ENCODE measurements around the gene APOA4. TPM values are rescaled to one million over a fixed set of nuclear protein-coding genes. Genes with fewer than 3 reads are reported as not detected.

APOA4 gene
- polyA plus RNA-seq, 2 of the 4 experiments (the other 2 are of a cell fraction): not detected

DNA sequence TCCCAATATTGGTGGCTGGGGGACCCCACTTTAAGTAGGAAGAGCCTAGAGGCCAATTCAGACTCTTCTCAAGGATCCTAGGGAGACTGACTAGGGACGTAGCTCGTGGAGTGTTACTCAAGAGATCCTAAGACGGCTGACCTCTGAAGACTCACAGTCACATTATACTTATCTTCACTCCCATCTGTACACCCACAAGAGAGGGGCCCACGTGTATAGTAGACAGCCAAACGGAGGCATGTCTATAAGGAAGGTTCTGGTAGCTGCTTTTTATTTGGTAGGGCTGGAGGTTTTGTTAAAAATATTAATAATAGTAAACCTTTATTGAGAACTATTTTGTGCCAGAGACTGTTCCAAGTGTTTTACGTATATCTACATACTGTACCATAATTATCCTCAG is 37.2 kb upstream of the APOA4 start:
- CTCF ChIA-PET: interaction anchor here (1.0 to 1.4 kb wide), 3 partner anchors 23 to 69 kb away, joined by 4 to 5 read pairs (median 4); partner anchors contain the start of gene APOA5
- no peak overlapping the region for H3K27ac ChIP-seq
- H3K4me2 ChIP-seq: no peak overlapping the region
- H3K9me3 ChIP-seq: no peaks in the 10 kb centered on the region
- TF ChIP-seq POLR2A (IDR thresholded peaks at IDR 0.05; ENCODE audit: low read length): no peak
- no peak for TF ChIP-seq ESRRA (IDR thresholded peaks at IDR 0.05; ENCODE audit: borderline replicate concordance, low read length)
- no peak for TF ChIP-seq CBX2 (IDR thresholded peaks at IDR 0.05; ENCODE audit: borderline replicate concordance, low read depth)
- no peak for TF ChIP-seq KDM1A (IDR thresholded peaks at IDR 0.05; ENCODE audit: low read depth)
- no peak for TF ChIP-seq ZC3H11A (IDR thresholded peaks at IDR 0.05)
- TF ChIP-seq, protein P1, sequence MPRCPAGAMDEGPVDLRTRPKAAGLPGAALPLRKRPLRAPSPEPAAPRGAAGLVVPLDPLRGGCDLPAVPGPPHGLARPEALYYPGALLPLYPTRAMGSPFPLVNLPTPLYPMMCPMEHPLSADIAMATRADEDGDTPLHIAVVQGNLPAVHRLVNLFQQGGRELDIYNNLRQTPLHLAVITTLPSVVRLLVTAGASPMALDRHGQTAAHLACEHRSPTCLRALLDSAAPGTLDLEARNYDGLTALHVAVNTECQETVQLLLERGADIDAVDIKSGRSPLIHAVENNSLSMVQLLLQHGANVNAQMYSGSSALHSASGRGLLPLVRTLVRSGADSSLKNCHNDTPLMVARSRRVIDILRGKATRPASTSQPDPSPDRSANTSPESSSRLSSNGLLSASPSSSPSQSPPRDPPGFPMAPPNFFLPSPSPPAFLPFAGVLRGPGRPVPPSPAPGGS (IDR thresholded peaks at IDR 0.05): no peak
- no peak for TF ChIP-seq HES2 (IDR thresholded peaks at IDR 0.05)
- TF ChIP-seq EP300 (IDR thresholded peaks at IDR 0.05): no peak
- TF ChIP-seq SREBF2 (IDR thresholded peaks at IDR 0.05): no peak
- no peak for TF ChIP-seq FOSL2 (IDR thresholded peaks at IDR 0.05)
- no peak for TF ChIP-seq FOSL2 (CRISPR knock-in tag; IDR thresholded peaks at IDR 0.05)
- TF ChIP-seq PHF8 (IDR thresholded peaks at IDR 0.05; ENCODE audit: borderline replicate concordance, low read depth): no peak
- no peak for TF ChIP-seq NPAS2 (CRISPR knock-in tag; IDR thresholded peaks at IDR 0.05; ENCODE audit: borderline replicate concordance)
- TF ChIP-seq RAD21 (conservative IDR thresholded peaks at IDR 0.05 in 1 of 2, IDR thresholded peaks at IDR 0.05 in 1 of 2): no peak
- no peak for TF ChIP-seq ZNF302 (CRISPR knock-in tag; IDR thresholded peaks at IDR 0.05)
- TF ChIP-seq RCOR1 (IDR thresholded peaks at IDR 0.05; ENCODE audit: low read depth, low read length): no peak
- TF ChIP-seq, protein P2, sequence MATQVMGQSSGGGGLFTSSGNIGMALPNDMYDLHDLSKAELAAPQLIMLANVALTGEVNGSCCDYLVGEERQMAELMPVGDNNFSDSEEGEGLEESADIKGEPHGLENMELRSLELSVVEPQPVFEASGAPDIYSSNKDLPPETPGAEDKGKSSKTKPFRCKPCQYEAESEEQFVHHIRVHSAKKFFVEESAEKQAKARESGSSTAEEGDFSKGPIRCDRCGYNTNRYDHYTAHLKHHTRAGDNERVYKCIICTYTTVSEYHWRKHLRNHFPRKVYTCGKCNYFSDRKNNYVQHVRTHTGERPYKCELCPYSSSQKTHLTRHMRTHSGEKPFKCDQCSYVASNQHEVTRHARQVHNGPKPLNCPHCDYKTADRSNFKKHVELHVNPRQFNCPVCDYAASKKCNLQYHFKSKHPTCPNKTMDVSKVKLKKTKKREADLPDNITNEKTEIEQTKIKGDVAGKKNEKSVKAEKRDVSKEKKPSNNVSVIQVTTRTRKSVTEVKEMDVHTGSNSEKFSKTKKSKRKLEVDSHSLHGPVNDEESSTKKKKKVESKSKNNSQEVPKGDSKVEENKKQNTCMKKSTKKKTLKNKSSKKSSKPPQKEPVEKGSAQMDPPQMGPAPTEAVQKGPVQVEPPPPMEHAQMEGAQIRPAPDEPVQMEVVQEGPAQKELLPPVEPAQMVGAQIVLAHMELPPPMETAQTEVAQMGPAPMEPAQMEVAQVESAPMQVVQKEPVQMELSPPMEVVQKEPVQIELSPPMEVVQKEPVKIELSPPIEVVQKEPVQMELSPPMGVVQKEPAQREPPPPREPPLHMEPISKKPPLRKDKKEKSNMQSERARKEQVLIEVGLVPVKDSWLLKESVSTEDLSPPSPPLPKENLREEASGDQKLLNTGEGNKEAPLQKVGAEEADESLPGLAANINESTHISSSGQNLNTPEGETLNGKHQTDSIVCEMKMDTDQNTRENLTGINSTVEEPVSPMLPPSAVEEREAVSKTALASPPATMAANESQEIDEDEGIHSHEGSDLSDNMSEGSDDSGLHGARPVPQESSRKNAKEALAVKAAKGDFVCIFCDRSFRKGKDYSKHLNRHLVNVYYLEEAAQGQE (IDR thresholded peaks at IDR 0.05): no peak
- TF ChIP-seq EHF (CRISPR knock-in tag; IDR thresholded peaks at IDR 0.05): no peak
- no peak for TF ChIP-seq CEBPB (IDR thresholded peaks at IDR 0.05)
- POLR2A ChIA-PET: no interaction called here
- H3K4me3 ChIP-seq: no peak overlapping the region
- H3K4me1 ChIP-seq: no peaks in the 10 kb centered on the region
- WGBS (ENCODE audit: missing lambda C conversion rate): 93% methylated on average over 6 of the region's 6 CpGs
- DNase-seq (ENCODE audit: low read depth in 1 of 2, low spot score in 1 of 2) (no peak), ATAC-seq (no peak), FAIRE-seq (no peak)

- FAIRE-seq (no peak), DNase-seq (ENCODE audit: low read depth in 1 of 2, low spot score in 1 of 2) (no peak), ATAC-seq (no peak; a peak in 1 of 6 replicates)
- no peak overlapping the region for H3K4me2 ChIP-seq
- POLR2A ChIA-PET: no interaction called here
- TF ChIP-seq RCOR1 (IDR thresholded peaks at IDR 0.05; ENCODE audit: low read depth, low read length) (no peak), NR3C1 (IDR thresholded peaks at IDR 0.05) (no peak), ESRRA (IDR thresholded peaks at IDR 0.05; ENCODE audit: borderline replicate concordance, low read length) (no peak), HOXA7 (CRISPR knock-in tag; IDR thresholded peaks at IDR 0.05) (no peak), MAZ (IDR thresholded peaks at IDR 0.05; ENCODE audit: borderline replicate concordance, low read depth, low read length) (no peak), TFCP2L1 (CRISPR knock-in tag; IDR thresholded peaks at IDR 0.05) (no peak), RNF2 (IDR thresholded peaks at IDR 0.05; ENCODE audit: borderline replicate concordance, low read depth) (no peak), FOSL2 (IDR thresholded peaks at IDR 0.05) (no peak), FOSL2 (CRISPR knock-in tag; IDR thresholded peaks at IDR 0.05) (no peak), HDAC2 (IDR thresholded peaks at IDR 0.05) (no peak), RAD21 (conservative IDR thresholded peaks at IDR 0.05 in 1 of 2, IDR thresholded peaks at IDR 0.05 in 1 of 2) (no peak), FOXS1 (CRISPR knock-in tag; IDR thresholded peaks at IDR 0.05) (no peak), SMC3 (IDR thresholded peaks at IDR 0.05) (no peak), JUN (IDR thresholded peaks at IDR 0.05) (no peak), PBX3 (IDR thresholded peaks at IDR 0.05) (no peak), ZNF302 (CRISPR knock-in tag; IDR thresholded peaks at IDR 0.05) (no peak), CEBPB (IDR thresholded peaks at IDR 0.05) (no peak), PHF8 (IDR thresholded peaks at IDR 0.05; ENCODE audit: borderline replicate concordance, low read depth) (no peak)
- TF ChIP-seq, protein P3, sequence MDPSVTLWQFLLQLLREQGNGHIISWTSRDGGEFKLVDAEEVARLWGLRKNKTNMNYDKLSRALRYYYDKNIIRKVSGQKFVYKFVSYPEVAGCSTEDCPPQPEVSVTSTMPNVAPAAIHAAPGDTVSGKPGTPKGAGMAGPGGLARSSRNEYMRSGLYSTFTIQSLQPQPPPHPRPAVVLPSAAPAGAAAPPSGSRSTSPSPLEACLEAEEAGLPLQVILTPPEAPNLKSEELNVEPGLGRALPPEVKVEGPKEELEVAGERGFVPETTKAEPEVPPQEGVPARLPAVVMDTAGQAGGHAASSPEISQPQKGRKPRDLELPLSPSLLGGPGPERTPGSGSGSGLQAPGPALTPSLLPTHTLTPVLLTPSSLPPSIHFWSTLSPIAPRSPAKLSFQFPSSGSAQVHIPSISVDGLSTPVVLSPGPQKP (IDR thresholded peaks at IDR 0.05; ENCODE audit: low read depth, low read length): no peak
- no peaks in the 10 kb centered on the region for H3K4me1 ChIP-seq
- CTCF ChIA-PET: interaction anchor here (0.7 to 1.4 kb wide), 4 partner anchors 12 to 116 kb away, joined by 3 to 4 read pairs (median 4); no protein-coding TSS in a partner anchor
- no peak overlapping the region for H3K4me3 ChIP-seq
- no peak overlapping the region for H3K27ac ChIP-seq
- WGBS (ENCODE audit: missing lambda C conversion rate): 94% methylated on average over 5 of the region's 8 CpGs
- H3K9me3 ChIP-seq: no peaks in the 10 kb centered on the region
Measured at GRCh38 chr11:116859175-116859574, 36.1 kb upstream of the APOA4 start.
